Subcutaneous abdominal adipose tissue (tissue), 5 donors: ENCODE data around the gene C16orf89.

ENCODE experiments used
- H3K27ac ChIP-seq: one replicate; pipeline ENCODE4 v1.7.0; 2013; ENCODE audit warnings: low read depth, mild to moderate bottlenecking, inconsistent platforms, low read length, moderate library complexity
- H3K27me3 ChIP-seq, 5 donors: one replicate each; pipeline ENCODE4 v1.7.0; 2013; ENCODE audit warnings: low read length in 5 of 5, inconsistent platforms in 1 of 5; ENCODE audit not compliant: control insufficient read depth in 5 of 5, insufficient read depth in 4 of 5
- H3K36me3 ChIP-seq, 5 donors: one replicate each; pipeline ENCODE4 v1.7.0; 2013; ENCODE audit warnings: low read length in 5 of 5; ENCODE audit not compliant: control insufficient read depth in 5 of 5, insufficient read depth in 5 of 5
- H3K4me1 ChIP-seq, 5 donors: one replicate each; pipeline ENCODE4 v1.7.0; 2013; ENCODE audit warnings: low read length in 5 of 5, mild to moderate bottlenecking in 3 of 5, moderate library complexity in 1 of 5; ENCODE audit not compliant: control insufficient read depth in 5 of 5, insufficient read depth in 5 of 5
- H3K4me3 ChIP-seq, 5 donors: one replicate each; pipeline ENCODE4 v1.7.0; 2013; ENCODE audit warnings: low read length in 5 of 5, low read depth in 1 of 5
- H3K9ac ChIP-seq, 5 donors: one replicate each; pipeline ENCODE4 v1.7.0; 2013; ENCODE audit warnings: low read length in 5 of 5, mild to moderate bottlenecking in 4 of 5, moderate library complexity in 3 of 5
- H3K9me3 ChIP-seq, 5 donors: one replicate each; pipeline ENCODE4 v1.7.0; 2013; ENCODE audit warnings: low read length in 5 of 5; ENCODE audit not compliant: control insufficient read depth in 5 of 5
- donor health status: healthy.
- donor health status: healthy.
- donor health status: healthy.
- donor health status: healthy.
- donor health status: healthy.

C16orf89 gene

DNA sequence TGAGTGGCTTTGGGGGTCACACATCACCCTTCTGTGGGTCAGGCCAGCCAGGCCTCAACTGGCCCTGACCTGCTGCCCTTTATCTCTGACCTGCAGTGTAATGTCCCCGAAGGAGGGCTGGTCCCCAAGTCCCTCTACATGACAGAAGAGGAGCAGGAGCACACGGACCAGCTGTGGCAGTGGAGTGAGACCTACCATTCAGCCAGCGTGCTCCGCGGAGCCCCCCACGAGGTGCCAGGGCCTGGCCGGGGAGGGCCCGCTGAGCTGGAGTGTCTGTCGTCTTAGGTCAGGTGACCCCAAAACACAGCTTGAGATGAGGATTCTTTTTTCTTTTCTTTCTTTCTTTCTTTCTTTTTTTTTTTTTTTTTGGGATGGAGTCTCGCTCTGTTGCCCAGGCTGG, 58.5 kb downstream of the C16orf89 start:
- Histone ChIP-seq H3K4me3 (no peak overlapping the region), H3K9ac (no peak overlapping the region), H3K27me3 (peaks cover 0 to 15% (median 11%) of the 10 kb centered on the region in 5 donors), H3K36me3 (no peaks in the 10 kb centered on the region), H3K9me3 (no peaks in the 10 kb centered on the region), H3K27ac (no peak overlapping the region), H3K4me1 (no peaks in the 10 kb centered on the region)

DNA sequence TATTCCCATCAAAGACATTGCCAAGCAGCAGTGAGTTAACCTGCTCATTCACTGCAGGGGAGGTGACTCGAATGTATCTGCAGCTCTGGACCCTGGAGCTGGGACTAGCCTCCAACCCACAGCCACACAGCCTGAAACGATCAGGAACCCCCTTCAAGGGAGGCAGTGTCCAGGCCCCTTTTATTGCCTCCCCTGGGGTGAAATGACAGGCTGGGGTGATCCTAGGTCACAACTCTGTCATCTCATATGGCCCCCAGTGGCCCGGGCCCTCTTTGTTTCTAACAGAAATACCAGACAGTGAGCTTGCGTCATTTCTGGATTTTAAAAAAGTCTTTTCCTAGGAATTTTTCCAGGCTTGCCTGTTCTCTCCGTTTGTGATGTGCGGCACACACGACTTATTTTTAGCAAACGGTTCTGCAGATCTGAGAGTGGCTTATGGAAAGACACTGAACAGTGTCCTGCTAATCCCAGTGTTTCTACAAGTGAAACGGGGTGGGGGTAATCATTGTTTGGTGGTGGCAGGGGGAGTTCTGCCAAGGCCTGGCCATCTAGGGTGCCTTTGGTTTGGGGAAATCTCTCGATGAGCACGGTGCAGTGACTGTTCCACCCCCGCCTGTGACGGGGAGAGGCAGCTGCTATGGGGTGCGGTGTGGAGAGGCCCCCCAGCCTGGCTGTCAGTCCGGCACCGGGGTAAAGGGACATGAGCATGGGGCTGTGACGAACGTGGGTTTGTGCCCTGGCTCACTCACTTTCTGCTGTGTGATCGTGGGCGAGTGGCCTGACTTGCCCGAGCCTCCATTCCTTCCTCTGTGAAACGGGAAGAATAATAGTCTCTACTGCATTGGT, 59.2 kb downstream of the C16orf89 start:
- Histone ChIP-seq H3K9ac (no peak overlapping the region), H3K27me3 (peaks cover 0 to 12% (median 8%) of the 10 kb centered on the region in 5 donors), H3K9me3 (no peaks in the 10 kb centered on the region), H3K4me1 (no peaks in the 10 kb centered on the region), H3K27ac (no peak overlapping the region), H3K4me3 (no peak overlapping the region), H3K36me3 (no peaks in the 10 kb centered on the region)

- Histone ChIP-seq H3K27ac (no peak overlapping the region), H3K36me3 (no peaks in the 10 kb centered on the region), H3K27me3 (peaks cover 0 to 12% (median 8%) of the 10 kb centered on the region in 5 donors), H3K4me1 (no peaks in the 10 kb centered on the region), H3K9ac (no peak overlapping the region), H3K4me3 (no peak overlapping the region), H3K9me3 (no peaks in the 10 kb centered on the region)
These were observed 59.8 kb downstream of the C16orf89 start for GRCh38 chr16:5005916-5006315.

DNA sequence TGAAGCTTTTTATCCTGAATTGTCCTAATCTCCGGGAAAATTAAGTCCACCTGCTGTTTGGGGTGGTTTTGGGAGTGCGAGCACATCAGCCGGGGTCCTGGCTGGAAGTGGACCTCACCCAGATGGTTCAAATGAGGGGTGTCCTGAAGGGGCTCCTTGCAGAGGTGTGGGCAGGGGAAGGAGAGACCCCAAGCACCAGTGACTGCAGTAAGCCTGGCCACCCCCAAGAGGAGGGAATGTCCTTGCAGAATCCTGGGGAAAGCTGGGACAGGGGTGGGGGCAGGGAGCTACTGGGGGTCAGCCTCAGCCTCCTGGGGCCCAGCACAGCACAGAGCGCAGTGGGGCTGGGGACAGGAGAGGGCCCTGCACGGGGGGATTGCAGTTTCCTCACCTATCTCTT, 61.4 kb downstream of the C16orf89 start:
- Histone ChIP-seq H3K4me1 (no peaks in the 10 kb centered on the region), H3K27ac (no peak overlapping the region), H3K9me3 (no peaks in the 10 kb centered on the region), H3K9ac (no peak overlapping the region), H3K4me3 (no peak overlapping the region), H3K36me3 (no peaks in the 10 kb centered on the region), H3K27me3 (peaks cover 0 to 8% (median 7%) of the 10 kb centered on the region in 5 donors)

DNA sequence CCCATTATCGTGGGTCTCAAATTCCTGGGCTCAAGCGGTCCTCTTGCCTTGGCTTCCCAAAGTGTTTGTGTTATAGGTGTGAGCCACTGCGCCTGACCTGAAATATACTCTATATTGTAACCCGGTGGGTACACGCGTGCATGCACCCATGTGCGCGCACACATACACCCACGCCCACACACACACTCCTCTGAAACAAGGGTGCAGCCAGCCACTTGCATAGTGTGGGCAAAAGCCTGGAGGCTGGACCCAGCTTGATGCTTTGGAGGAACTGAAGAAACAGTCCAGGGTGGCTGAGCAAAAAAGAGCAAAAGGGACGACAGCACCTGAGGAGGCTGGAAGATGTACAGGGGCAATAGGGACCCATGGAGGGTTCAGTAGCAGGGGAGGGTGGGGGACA, 61.9 kb downstream of the C16orf89 start:
- no peak overlapping the region for H3K27ac ChIP-seq
- H3K4me3 ChIP-seq: no peak overlapping the region
- no peaks in the 10 kb centered on the region for H3K36me3 ChIP-seq
- no peaks in the 10 kb centered on the region for H3K4me1 ChIP-seq
- H3K9ac ChIP-seq: no peak overlapping the region
- H3K27me3 ChIP-seq: peaks cover 0 to 7% (median 6%) of the 10 kb centered on the region in 5 donors
- H3K9me3 ChIP-seq: no peaks in the 10 kb centered on the region

- H3K36me3 ChIP-seq: no peaks in the 10 kb centered on the region
- no peak overlapping the region for H3K9ac ChIP-seq
- no peaks in the 10 kb centered on the region for H3K9me3 ChIP-seq
- H3K4me3 ChIP-seq: no peak overlapping the region
- peaks cover 0 to 7% (median 5%) of the 10 kb centered on the region in 5 donors for H3K27me3 ChIP-seq
- no peaks in the 10 kb centered on the region for H3K4me1 ChIP-seq
- H3K27ac ChIP-seq: no peak overlapping the region
These were observed 62.5 kb downstream of the C16orf89 start for GRCh38 chr16:5003211-5003610.

DNA sequence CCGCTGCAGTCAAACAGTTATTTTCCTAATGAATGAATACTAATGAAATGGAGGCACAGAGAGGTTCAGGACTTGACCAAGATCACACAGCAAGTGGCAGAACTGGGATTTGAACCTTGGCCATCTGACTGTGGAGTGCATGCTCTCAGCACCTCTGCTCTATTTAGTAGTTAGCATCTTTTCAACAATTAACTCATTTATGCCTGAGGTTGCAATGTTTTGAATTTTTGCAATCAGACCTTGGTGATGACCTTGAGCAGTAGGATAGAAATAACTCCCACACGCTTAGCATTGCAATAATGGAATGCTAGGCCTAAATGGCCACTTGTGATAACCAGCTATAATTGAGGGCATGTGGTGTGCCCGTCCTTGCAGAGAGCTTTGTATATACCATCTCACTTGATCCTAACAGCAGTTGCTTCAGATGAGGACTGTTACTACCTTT, 63.0 kb downstream of the C16orf89 start:
- Histone ChIP-seq H3K4me3 (no peak overlapping the region), H3K27ac (no peak overlapping the region), H3K4me1 (no peaks in the 10 kb centered on the region), H3K9me3 (no peaks in the 10 kb centered on the region), H3K9ac (no peak overlapping the region), H3K36me3 (no peaks in the 10 kb centered on the region), H3K27me3 (peaks cover 0 to 7% (median 5%) of the 10 kb centered on the region in 5 donors)

GRCh38 chr16:5001986-5002385, 63.8 kb downstream of the C16orf89 start:
- Histone ChIP-seq H3K27ac (no peak overlapping the region), H3K9ac (no peak overlapping the region), H3K9me3 (no peaks in the 10 kb centered on the region)

GRCh38 chr16:5001571-5001970, 64.2 kb downstream of the C16orf89 start:
- H3K27me3 ChIP-seq: peaks cover 0 to 7% (median 5%) of the 10 kb centered on the region in 5 donors
- no peak overlapping the region for H3K9ac ChIP-seq
- no peaks in the 10 kb centered on the region for H3K4me1 ChIP-seq
- H3K9me3 ChIP-seq: no peaks in the 10 kb centered on the region
- no peaks in the 10 kb centered on the region for H3K36me3 ChIP-seq
- no peak overlapping the region for H3K27ac ChIP-seq
- no peak overlapping the region for H3K4me3 ChIP-seq

More at GRCh38 chr16:5001986-5002385, 63.8 kb downstream of the C16orf89 start:
- Histone ChIP-seq H3K36me3 (no peaks in the 10 kb centered on the region), H3K4me3 (no peak overlapping the region), H3K4me1 (no peaks in the 10 kb centered on the region), H3K27me3 (peaks cover 0 to 7% (median 5%) of the 10 kb centered on the region in 5 donors)

DNA sequence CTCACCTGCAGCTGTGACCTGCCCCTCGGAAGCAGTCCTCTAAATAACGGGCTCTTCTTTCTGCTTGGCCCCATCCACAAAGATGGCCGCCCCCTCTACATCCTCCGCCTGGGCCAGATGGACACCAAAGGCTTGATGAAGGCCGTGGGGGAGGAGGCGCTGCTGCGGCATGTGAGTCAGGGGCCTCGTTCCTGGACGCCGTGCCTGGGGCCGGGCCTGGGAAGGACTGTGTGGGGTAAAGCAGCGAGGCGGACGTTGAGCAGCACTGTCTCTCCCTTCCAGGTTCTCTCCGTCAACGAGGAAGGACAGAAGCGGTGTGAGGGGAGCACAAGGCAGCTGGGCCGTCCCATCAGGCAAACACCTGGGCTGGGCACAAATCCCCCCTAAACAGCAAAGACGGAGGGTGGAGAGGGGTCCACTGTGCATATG, 65.2 kb downstream of the C16orf89 start:
- Histone ChIP-seq H3K9me3 (no peaks in the 10 kb centered on the region), H3K4me3 (no peak overlapping the region), H3K4me1 (no peaks in the 10 kb centered on the region), H3K27ac (no peak overlapping the region), H3K9ac (no peak overlapping the region), H3K36me3 (no peaks in the 10 kb centered on the region), H3K27me3 (peaks cover 0 to 8% (median 5%) of the 10 kb centered on the region in 5 donors)
